ENCODE measurements around the gene RPLP2. TPM values are rescaled to one million over a fixed set of nuclear protein-coding genes. Genes with fewer than 3 reads are reported as not detected.

Gene RPLP2
- total RNA-seq (1,000 to 10,000 TPM in 5 of 6 donors, 100 to 1,000 TPM in 1; 944 to 1,591 (median 1,137) TPM), polyA plus RNA-seq (1,000 to 10,000 TPM in 1 of 2 donors, 100 to 1,000 TPM in 1; 761 to 1,687 TPM)

DNA sequence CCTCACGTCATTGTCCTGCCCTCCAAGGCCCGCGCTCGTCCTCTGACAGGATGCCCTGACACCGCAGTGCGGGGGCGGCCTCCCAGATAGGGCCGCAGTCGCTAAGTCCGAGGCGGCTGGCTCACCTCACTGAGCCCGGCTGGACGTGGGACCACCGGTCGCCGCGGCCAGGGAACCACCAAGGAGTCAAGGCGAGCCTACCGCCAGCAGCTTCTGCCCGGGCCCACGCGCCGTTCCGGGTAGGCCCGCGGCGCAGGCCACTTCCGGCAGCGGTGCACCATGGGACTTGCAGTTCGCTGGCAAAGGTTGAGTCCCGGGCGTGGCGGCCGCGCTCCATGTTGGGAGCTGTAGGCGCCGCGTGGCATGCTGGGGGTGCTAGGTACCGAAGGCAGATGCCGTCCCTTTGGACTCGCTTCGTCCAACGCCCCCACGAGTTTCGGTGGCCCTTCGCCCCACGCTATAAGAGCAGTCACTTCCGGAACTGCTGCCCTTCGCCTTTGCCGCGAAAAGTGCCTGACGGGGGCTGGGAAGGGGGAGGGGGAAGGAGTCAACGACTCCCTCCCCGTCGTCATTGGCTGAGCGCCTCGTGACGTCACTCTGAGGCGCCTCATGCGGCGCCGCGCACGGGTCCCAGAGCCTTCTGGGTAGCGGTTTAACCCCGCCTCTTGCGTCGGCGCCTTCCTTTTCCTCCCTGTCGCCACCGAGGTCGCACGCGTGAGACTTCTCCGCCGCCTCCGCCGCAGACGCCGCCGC is at the start of gene RPLP2:
TSS of gene RPLP2 (plus strand) at position 681 of the 753 bp plus-strand sequence. CDS start 268 bp downstream, outside the sequence.
- H3K36me3 ChIP-seq: peaks cover 0 to 18% (median 13%) of the 10 kb centered on the region in 3 donors
- intact Hi-C loops (cut with DNase I): no loop called here
- peaks cover 4 to 24% (median 14%) of the 10 kb centered on the region in 3 donors for H3K4me1 ChIP-seq
- no peaks in the 10 kb centered on the region for H3K27me3 ChIP-seq
- FAIRE-seq: no peak
- TF ChIP-seq, protein P1, sequence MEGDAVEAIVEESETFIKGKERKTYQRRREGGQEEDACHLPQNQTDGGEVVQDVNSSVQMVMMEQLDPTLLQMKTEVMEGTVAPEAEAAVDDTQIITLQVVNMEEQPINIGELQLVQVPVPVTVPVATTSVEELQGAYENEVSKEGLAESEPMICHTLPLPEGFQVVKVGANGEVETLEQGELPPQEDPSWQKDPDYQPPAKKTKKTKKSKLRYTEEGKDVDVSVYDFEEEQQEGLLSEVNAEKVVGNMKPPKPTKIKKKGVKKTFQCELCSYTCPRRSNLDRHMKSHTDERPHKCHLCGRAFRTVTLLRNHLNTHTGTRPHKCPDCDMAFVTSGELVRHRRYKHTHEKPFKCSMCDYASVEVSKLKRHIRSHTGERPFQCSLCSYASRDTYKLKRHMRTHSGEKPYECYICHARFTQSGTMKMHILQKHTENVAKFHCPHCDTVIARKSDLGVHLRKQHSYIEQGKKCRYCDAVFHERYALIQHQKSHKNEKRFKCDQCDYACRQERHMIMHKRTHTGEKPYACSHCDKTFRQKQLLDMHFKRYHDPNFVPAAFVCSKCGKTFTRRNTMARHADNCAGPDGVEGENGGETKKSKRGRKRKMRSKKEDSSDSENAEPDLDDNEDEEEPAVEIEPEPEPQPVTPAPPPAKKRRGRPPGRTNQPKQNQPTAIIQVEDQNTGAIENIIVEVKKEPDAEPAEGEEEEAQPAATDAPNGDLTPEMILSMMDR (IDR thresholded peaks at IDR 0.05): no peak
- peak within 1 kb of the TSS; percentile 69 to 97 (median 94) for H3K27ac ChIP-seq
- DNase-seq: peak; percentile 97 to 99 (median 98)
- WGBS, 2 donors: 0% methylated on average over 70 to 81 of the region's 81 CpGs
- H3K9me3 ChIP-seq: no peaks in the 10 kb centered on the region
- H3K4me3 ChIP-seq: peak within 1 kb of the TSS; percentile 90 to 100 (median 94)
- ATAC-seq: peak; percentile 89 to 94 (median 89)

DNA sequence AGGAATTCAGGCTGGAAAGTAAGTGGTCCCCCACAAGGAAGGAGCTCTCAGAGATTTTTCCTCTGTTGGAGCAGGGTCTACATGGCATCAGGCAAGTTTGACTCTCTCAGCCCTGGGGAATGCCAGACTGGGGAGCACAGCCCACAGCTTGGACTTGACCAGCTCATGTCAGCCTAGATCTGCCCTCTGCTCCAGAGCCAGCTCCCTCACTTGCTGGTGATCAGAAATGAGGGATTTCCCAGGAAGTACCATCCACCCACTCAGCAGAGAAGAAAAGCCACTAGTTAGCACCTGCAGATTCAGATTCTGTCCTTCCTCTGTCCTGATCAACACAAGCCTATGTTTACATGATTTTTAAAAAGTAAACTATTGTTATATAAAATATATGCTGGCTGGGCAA is 49.5 kb upstream of the RPLP2 start:
- DNase-seq: no peak
- H3K27me3 ChIP-seq: no peaks in the 10 kb centered on the region
- peaks cover 7 to 33% (median 29%) of the 10 kb centered on the region in 3 donors for H3K36me3 ChIP-seq
- FAIRE-seq: no peak
- intact Hi-C loops (cut with DNase I): no loop called here
- TF ChIP-seq, protein P1 (IDR thresholded peaks at IDR 0.05): no peak
- no peaks in the 10 kb centered on the region for H3K9me3 ChIP-seq
- no peak overlapping the region for H3K4me3 ChIP-seq
- H3K27ac ChIP-seq: no peak overlapping the region
- H3K4me1 ChIP-seq: no peaks in the 10 kb centered on the region
- ATAC-seq: no peak

DNA sequence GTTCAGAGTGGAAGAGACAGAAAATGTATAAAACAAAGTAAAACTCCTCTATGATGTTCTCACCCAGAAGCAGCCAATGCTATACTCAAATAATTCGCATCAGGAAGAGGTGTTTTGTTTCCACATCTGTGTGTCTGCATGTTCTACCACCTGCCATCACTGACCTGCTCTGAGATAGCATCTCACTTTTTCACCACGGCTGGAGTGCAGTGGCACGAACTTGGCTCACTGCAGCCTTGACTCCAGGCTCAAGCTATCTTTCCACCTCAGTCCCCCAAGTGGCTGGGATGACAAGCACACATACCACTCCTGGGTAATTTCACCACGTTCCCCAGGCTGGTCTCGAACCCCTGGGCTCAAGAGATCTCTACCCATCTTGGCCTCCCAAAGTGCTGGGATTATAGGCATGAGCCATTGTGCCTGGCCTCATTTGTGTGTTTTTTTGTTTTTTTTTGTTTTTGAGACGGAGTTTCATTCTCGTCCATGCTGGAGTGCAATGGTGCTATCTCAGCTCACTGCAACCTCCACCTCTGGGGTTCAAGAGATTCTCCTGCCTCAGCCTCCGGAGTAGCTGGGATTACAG is 48.1 kb upstream of the RPLP2 start:
- DNase-seq (no peak), FAIRE-seq (no peak), ATAC-seq (no peak)
- Histone ChIP-seq H3K27me3 (no peaks in the 10 kb centered on the region), H3K4me3 (no peak overlapping the region), H3K36me3 (peaks cover 7 to 30% (median 29%) of the 10 kb centered on the region in 3 donors), H3K27ac (no peak overlapping the region), H3K4me1 (no peaks in the 10 kb centered on the region), H3K9me3 (no peaks in the 10 kb centered on the region)
- intact Hi-C loops (cut with DNase I): no loop called here
- TF ChIP-seq, protein P1 (IDR thresholded peaks at IDR 0.05): no peak
- WGBS, 2 donors: 89 to 93% methylated on average over 8 of the region's 8 CpGs

DNA sequence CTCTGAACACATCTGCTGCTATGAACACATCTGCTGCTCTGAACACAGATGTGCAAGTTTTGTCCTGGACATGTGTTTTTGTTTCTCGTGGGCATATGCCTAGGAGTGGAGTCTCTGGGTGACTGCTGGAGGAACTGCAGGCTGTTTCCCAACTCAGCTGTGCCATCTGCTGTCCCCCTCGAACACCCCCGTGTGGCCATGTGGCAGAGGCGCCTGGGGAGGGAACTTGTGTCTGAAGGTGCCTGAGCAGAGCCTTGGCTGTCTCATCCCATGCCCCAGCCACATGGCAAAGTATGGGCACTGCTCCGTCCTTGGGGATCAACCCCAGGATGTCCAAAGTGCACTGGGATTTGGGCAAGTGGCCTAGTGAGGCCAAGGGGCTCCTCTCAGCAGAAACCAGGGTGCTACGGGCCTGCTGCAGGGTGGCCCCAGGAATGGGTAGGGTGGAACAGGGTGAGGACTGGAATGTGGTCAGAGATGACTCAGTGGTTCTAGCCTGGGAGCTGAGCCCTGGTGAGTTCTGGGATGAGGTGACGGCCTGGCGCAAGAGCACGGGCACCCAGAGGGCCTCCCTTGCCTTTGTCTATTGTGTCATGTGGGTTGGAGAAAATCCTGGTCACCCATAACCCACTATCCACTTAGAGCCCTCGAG is 47.2 kb upstream of the RPLP2 start:
- TF ChIP-seq, protein P1 (IDR thresholded peaks at IDR 0.05): no peak
- intact Hi-C loops (cut with DNase I): no loop called here
- Histone ChIP-seq H3K4me1 (no peaks in the 10 kb centered on the region), H3K4me3 (no peak overlapping the region), H3K27ac (no peak overlapping the region), H3K27me3 (no peaks in the 10 kb centered on the region), H3K36me3 (peaks cover 7 to 30% (median 29%) of the 10 kb centered on the region in 3 donors), H3K9me3 (no peaks in the 10 kb centered on the region)
- DNase-seq (peak in 3 of 6 donors; percentile 38 to 69 (median 62)), ATAC-seq (peak; percentile 32 to 65 (median 40)), FAIRE-seq (no peak)
- 57 to 69% methylated on average over 10 of the region's 10 CpGs for WGBS, 2 donors

All from pancreas (tissue), 10 donors.